ENCODE measurements around the gene WDR27.

WDR27 gene

GRCh38 chr6:169591616-169592015, 110.2 kb downstream of the WDR27 start:
- DNase-seq (ENCODE audit: low spot score), result no peak
- TF ChIP-seq CTCF (IDR thresholded peaks at IDR 0.05; ENCODE audit: borderline replicate concordance, control extremely low read depth, extremely low read depth, insufficient read depth, missing control alignments), result no peak
- in situ Hi-C loops (cut with MboI; ENCODE audit: low sequenced_read_pairs, unreplicated experiment), result no loop called here

GRCh38 chr6:169590376-169590939, 111.4 kb downstream of the WDR27 start:
- no peak for TF ChIP-seq CTCF (IDR thresholded peaks at IDR 0.05; ENCODE audit: borderline replicate concordance, control extremely low read depth, extremely low read depth, insufficient read depth, missing control alignments)
- in situ Hi-C loops (cut with MboI; ENCODE audit: low sequenced_read_pairs, unreplicated experiment), result no loop called here
- DNase-seq (ENCODE audit: low spot score), result no peak

- TF ChIP-seq CTCF (IDR thresholded peaks at IDR 0.05; ENCODE audit: borderline replicate concordance, control extremely low read depth, extremely low read depth, insufficient read depth, missing control alignments), result no peak
- in situ Hi-C loops (cut with MboI; ENCODE audit: low sequenced_read_pairs, unreplicated experiment), result no loop called here
- DNase-seq (ENCODE audit: low spot score), result peak; percentile 57
Measured at GRCh38 chr6:169589699-169590257, 112.1 kb downstream of the WDR27 start.

GRCh38 chr6:169589293-169589692, 112.5 kb downstream of the WDR27 start:
- no peak for TF ChIP-seq CTCF (IDR thresholded peaks at IDR 0.05; ENCODE audit: borderline replicate concordance, control extremely low read depth, extremely low read depth, insufficient read depth, missing control alignments)
- no peak for DNase-seq (ENCODE audit: low spot score)
- in situ Hi-C loops (cut with MboI; ENCODE audit: low sequenced_read_pairs, unreplicated experiment), result no loop called here

- no peak for DNase-seq (ENCODE audit: low spot score)
- in situ Hi-C loops (cut with MboI; ENCODE audit: low sequenced_read_pairs, unreplicated experiment), result no loop called here
Measured at GRCh38 chr6:169587975-169588374, 113.9 kb downstream of the WDR27 start.

GRCh38 chr6:169583886-169584541, 117.8 kb downstream of the WDR27 start:
- in situ Hi-C loops (cut with MboI; ENCODE audit: low sequenced_read_pairs, unreplicated experiment), result no loop called here
- TF ChIP-seq CTCF (IDR thresholded peaks at IDR 0.05; ENCODE audit: borderline replicate concordance, control extremely low read depth, extremely low read depth, insufficient read depth, missing control alignments), result no peak
- DNase-seq (ENCODE audit: low spot score), result no peak

More at GRCh38 chr6:169587975-169588374, 113.9 kb downstream of the WDR27 start:
- TF ChIP-seq CTCF (IDR thresholded peaks at IDR 0.05; ENCODE audit: borderline replicate concordance, control extremely low read depth, extremely low read depth, insufficient read depth, missing control alignments), result no peak
